ENCODE data around the gene CSNK1A1. TPM values are rescaled to one million over a fixed set of nuclear protein-coding genes. Genes with fewer than 3 reads are reported as not detected.
"Not testable (repeated sequence)": the region's sequence is repeated elsewhere in the genome, so short reads cannot be mapped to it uniquely, and the experiment has no call there.

The CSNK1A1 gene
- total and polyA plus RNA-seq, 3 donors from 2014 or later, result 129 to 192 (median 148) TPM

DNA sequence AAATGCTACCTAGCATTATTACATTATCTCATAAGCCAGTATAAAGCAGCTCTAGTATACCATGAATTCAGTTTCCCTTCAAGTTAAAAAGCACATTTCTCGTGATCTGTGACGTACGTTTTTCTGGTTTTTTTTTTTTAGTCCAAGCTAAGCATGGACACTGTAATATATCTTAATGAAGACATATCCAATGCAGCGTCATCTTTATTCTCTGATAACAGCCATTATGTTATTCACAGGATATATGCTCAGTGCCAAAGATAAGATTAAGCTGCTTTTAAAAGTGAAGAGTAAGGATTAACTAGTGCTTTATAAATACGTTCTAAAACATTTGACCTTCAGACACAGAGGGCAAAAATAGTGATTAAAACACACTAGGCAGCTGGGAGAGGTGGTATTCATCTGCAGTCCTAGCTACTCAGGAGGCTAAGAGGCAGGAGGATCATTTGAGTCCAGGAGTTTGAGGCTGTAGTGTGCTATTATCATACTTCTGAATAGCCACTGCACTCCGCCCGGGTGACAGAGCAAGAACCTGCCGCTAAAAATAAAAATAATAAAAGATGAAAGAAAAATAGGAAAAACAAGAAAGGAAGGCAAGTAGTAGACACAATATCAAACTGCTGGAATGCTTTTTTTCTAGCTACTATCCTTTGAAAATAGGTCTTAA, 7.7 kb downstream of the CSNK1A1 start:
- WGBS, 2 donors, result 36 to 51% methylated on average over 8 of the region's 8 CpGs
- Histone ChIP-seq H3K36me3 (ENCODE audit: low read depth, missing control alignments) (no peaks in the 10 kb centered on the region), H3K4me3 (no peak overlapping the region), H3K27me3 (no peaks in the 10 kb centered on the region), H3K4me1 (peaks cover 24% of the 10 kb centered on the region), H3K9me3 (no peaks in the 10 kb centered on the region), H3K27ac (no peak overlapping the region)
- intact Hi-C loops (cut with DNase I; ENCODE audit: low total_unique reads), result no loop called here
- no peak for DNase-seq
- no peak for TF ChIP-seq POLR2A (IDR thresholded peaks at IDR 0.05)
- TF ChIP-seq, protein P1, sequence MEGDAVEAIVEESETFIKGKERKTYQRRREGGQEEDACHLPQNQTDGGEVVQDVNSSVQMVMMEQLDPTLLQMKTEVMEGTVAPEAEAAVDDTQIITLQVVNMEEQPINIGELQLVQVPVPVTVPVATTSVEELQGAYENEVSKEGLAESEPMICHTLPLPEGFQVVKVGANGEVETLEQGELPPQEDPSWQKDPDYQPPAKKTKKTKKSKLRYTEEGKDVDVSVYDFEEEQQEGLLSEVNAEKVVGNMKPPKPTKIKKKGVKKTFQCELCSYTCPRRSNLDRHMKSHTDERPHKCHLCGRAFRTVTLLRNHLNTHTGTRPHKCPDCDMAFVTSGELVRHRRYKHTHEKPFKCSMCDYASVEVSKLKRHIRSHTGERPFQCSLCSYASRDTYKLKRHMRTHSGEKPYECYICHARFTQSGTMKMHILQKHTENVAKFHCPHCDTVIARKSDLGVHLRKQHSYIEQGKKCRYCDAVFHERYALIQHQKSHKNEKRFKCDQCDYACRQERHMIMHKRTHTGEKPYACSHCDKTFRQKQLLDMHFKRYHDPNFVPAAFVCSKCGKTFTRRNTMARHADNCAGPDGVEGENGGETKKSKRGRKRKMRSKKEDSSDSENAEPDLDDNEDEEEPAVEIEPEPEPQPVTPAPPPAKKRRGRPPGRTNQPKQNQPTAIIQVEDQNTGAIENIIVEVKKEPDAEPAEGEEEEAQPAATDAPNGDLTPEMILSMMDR (IDR thresholded peaks at IDR 0.05), result no peak

DNA sequence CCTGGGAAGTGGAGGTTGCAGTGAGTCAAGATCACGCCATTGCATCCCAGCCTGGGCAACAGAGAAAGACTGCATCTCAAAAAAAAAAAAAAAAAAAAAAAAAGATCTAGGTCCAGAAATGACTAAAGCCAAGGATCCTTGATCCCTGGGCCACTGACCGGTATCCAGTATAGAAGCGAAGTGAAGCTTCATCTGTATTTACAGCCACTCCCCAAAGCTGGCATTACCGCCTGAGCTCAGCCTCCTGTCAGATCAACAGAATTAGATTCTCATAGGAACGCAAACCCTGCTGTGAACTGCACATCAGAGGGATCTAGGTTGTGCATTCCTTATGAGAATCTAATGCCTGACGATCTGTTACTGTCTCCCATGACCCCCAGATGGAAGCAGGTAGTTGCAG, 9.3 kb downstream of the CSNK1A1 start:
- intact Hi-C loops (cut with DNase I; ENCODE audit: low total_unique reads), result no loop called here
- no peak for DNase-seq
- no peaks in the 10 kb centered on the region for H3K9me3 ChIP-seq
- H3K4me1 ChIP-seq, result peaks cover 15% of the 10 kb centered on the region
- 73 to 74% methylated on average over 6 of the region's 6 CpGs for WGBS, 2 donors
- H3K27me3 ChIP-seq, result no peaks in the 10 kb centered on the region
- H3K27ac ChIP-seq, result no peak overlapping the region
- H3K36me3 ChIP-seq (ENCODE audit: low read depth, missing control alignments), result no peaks in the 10 kb centered on the region
- no peak overlapping the region for H3K4me3 ChIP-seq
- TF ChIP-seq, protein P1 (IDR thresholded peaks at IDR 0.05), result no peak
- TF ChIP-seq POLR2A (IDR thresholded peaks at IDR 0.05), result no peak

DNA sequence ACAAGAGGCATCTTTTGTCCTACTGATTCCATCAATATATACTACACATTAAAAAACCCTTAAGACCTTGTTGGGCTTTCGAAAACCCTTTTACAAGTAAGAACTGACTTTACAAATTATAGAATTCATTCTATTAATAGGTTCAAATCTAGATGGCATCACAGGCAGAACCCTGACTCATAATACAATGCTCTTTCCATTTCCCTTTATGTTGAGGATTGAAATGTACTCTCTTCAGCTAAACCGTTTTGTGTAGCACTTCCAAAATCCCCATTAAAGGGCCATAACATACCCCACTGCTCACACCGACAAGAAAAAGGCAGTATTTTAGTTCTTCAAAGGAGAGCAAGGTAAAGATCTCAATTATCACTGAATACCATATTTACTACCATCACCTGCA, 11.2 kb downstream of the CSNK1A1 start:
- WGBS, 2 donors, result 65 to 67% methylated on average over 3 of the region's 3 CpGs
- no peak for TF ChIP-seq POLR2A (IDR thresholded peaks at IDR 0.05)
- TF ChIP-seq, protein P1 (IDR thresholded peaks at IDR 0.05), result no peak
- Histone ChIP-seq H3K4me3 (no peak overlapping the region), H3K27ac (no peak overlapping the region), H3K9me3 (no peaks in the 10 kb centered on the region), H3K36me3 (ENCODE audit: low read depth, missing control alignments) (no peaks in the 10 kb centered on the region), H3K27me3 (no peaks in the 10 kb centered on the region), H3K4me1 (peaks cover 29% of the 10 kb centered on the region)
- intact Hi-C loops (cut with DNase I; ENCODE audit: low total_unique reads), result no loop called here
- no peak for DNase-seq

DNA sequence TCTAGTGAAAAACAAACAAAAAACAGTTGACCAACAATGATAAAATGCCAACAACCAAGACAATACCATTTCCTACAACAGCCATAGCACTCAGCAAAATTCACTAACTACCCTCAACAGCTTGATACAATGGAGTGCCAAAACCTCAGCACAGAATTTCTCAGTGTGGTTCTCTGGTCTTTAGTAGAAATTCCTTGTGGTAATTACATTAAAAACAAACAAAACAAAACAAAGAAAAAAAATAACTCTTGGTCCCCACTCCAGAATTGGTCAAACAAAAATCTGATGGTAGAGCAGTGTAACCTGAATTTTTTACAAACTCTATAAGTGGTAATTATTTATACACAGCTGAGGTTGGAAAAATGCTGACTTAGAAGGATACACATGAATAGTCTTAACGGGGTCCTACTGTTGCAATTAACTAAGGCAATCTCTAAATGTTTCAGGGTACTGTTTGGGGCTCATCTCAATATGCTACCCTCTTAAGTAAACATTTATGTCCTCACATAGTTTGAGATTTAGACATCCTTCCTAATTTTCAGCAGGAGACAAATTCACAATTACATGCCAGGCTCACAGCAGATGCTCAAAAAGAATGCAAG, 13.8 kb downstream of the CSNK1A1 start:
- Histone ChIP-seq H3K4me1 (peaks cover 14% of the 10 kb centered on the region), H3K4me3 (no peak overlapping the region), H3K36me3 (ENCODE audit: low read depth, missing control alignments) (no peaks in the 10 kb centered on the region), H3K27me3 (no peaks in the 10 kb centered on the region), H3K27ac (no peak overlapping the region), H3K9me3 (no peaks in the 10 kb centered on the region)
- no peak for TF ChIP-seq POLR2A (IDR thresholded peaks at IDR 0.05)
- 75 to 86% methylated on average over 1 of the region's 1 CpG for WGBS, 2 donors
- no peak for DNase-seq
- intact Hi-C loops (cut with DNase I; ENCODE audit: low total_unique reads), result no loop called here

DNA sequence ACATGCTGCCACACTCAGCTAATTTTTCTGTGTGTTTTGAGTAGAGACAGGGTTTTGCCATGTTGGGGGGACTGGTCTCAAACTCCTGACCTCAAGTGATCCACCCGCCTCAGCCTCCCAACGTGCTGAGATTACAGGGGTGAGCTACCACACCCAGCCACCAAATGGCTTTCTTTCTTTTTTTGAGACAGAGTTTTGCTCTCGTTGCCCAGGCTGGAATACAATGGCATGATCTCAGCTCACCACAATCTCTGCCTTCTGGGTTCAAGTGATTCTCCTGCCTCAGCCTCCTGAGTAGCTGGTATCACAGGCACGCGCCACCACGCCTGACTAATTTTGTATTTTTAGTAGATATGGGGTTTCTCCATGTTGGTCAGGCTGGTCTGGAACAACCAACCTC, 15.5 kb downstream of the CSNK1A1 start:
- DNase-seq; H3K27me3 ChIP-seq; intact Hi-C loops (cut with DNase I; ENCODE audit: low total_unique reads); H3K27ac ChIP-seq; H3K9me3 ChIP-seq; H3K4me3 ChIP-seq; H3K36me3 ChIP-seq (ENCODE audit: low read depth, missing control alignments): not testable (repeated sequence)
- WGBS, 2 donors, result 83 to 87% methylated on average over 6 of the region's 6 CpGs
- peaks cover 14% of the 10 kb centered on the region for H3K4me1 ChIP-seq

DNA sequence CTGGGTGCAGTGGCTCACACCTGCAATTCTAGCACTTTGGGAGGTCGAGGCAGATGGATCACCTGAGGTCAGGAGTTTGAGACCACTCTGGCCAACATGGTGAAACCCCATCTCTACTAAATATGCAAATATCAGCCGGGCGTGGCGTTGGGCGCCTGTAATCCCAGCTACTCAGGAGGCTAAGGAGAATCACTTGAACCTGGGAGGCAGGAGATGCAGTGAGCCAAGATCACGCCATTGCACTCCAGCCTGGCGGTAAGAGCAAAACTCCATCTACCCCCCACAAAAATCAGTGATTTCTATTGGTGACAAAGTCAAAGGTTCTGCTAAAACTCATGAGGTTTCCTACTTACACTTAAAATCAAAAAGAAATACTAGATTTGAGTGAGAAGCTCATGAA, 18.8 kb downstream of the CSNK1A1 start:
- Histone ChIP-seq H3K9me3 (no peaks in the 10 kb centered on the region), H3K4me3 (no peak overlapping the region), H3K27me3 (no peaks in the 10 kb centered on the region), H3K27ac (no peak overlapping the region), H3K4me1 (peaks cover 31% of the 10 kb centered on the region), H3K36me3 (ENCODE audit: low read depth, missing control alignments) (no peaks in the 10 kb centered on the region)
- intact Hi-C loops (cut with DNase I; ENCODE audit: low total_unique reads), result no loop called here
- WGBS, 2 donors, result 91 to 92% methylated on average over 7 of the region's 7 CpGs
- no peak for DNase-seq
- TF ChIP-seq, protein P1 (IDR thresholded peaks at IDR 0.05), result no peak
- no peak for TF ChIP-seq POLR2A (IDR thresholded peaks at IDR 0.05)
